Peyer's patch (tissue), 4 donors: ENCODE measurements around the gene KIF14. TPM values are rescaled to one million over a fixed set of nuclear protein-coding genes. Genes with fewer than 3 reads are reported as not detected.

Experiments used
- DNase-seq, 3 donors: peaks; one replicate each; pipeline ENCODE4 v3.0.0-alpha.2; 2017 to 2019
- H3K27ac ChIP-seq, 4 donors: fragments of 200-600 bp; sonication (generic); one replicate each; pipeline ENCODE4 v1.5.1; 2016 to 2019
- H3K27me3 ChIP-seq, 2 donors: fragments of 200-600 bp; sonication (generic); one replicate each; pipeline ENCODE4 v1.5.1; 2019
- H3K36me3 ChIP-seq, 3 donors: fragments of 200-600 bp; sonication (generic); one replicate each; pipeline ENCODE4 v1.5.1; 2016 to 2019
- H3K4me1 ChIP-seq, 4 donors: fragments of 200-600 bp; sonication (generic); one replicate each; pipeline ENCODE4 v1.5.1; 2016 to 2019
- H3K4me3 ChIP-seq, 4 donors: fragments of 200-600 bp; sonication (generic); 1 replicate in 3 of 4; 2 replicates in 1 of 4; pipeline ENCODE4 v1.5.1; 2016 to 2019; ENCODE audit warnings: mild to moderate bottlenecking in 1 of 4
- H3K9me3 ChIP-seq, 4 donors: fragments of 200-600 bp; sonication (generic); one replicate each; pipeline ENCODE4 v1.5.1; 2016 to 2019; ENCODE audit warnings: mild to moderate bottlenecking in 1 of 4
- POLR2A ChIP-seq, 2 donors: fragments of 450-650 bp; IDR thresholded peaks; one replicate each; pipeline ENCODE4 v1.5.1; 2017; ENCODE audit warnings: antibody characterized with exemption in 2 of 2, mild to moderate bottlenecking in 2 of 2, moderate library complexity in 2 of 2
- total RNA-seq, 4 donors: library from RNA; depleted of rRNA; stranded (reverse); fragments of >200 nt; gene quantifications; one replicate each; pipeline ENCODE4 v1.1.0, GENCODE V29; 2016
- TF ChIP-seq, protein P1 (sequence below), 6 experiments: fragments of 450-650 bp in 4 of 6; fragments of 200-600 bp in 2 of 6; sonication (generic) in 1 of 6; IDR thresholded peaks; one replicate each; pipeline ENCODE4 v1.5.1; 2017 to 2019; ENCODE audit warnings: antibody characterized with exemption in 6 of 6, mild to moderate bottlenecking in 3 of 6, moderate library complexity in 1 of 6

Gene KIF14, protein sequence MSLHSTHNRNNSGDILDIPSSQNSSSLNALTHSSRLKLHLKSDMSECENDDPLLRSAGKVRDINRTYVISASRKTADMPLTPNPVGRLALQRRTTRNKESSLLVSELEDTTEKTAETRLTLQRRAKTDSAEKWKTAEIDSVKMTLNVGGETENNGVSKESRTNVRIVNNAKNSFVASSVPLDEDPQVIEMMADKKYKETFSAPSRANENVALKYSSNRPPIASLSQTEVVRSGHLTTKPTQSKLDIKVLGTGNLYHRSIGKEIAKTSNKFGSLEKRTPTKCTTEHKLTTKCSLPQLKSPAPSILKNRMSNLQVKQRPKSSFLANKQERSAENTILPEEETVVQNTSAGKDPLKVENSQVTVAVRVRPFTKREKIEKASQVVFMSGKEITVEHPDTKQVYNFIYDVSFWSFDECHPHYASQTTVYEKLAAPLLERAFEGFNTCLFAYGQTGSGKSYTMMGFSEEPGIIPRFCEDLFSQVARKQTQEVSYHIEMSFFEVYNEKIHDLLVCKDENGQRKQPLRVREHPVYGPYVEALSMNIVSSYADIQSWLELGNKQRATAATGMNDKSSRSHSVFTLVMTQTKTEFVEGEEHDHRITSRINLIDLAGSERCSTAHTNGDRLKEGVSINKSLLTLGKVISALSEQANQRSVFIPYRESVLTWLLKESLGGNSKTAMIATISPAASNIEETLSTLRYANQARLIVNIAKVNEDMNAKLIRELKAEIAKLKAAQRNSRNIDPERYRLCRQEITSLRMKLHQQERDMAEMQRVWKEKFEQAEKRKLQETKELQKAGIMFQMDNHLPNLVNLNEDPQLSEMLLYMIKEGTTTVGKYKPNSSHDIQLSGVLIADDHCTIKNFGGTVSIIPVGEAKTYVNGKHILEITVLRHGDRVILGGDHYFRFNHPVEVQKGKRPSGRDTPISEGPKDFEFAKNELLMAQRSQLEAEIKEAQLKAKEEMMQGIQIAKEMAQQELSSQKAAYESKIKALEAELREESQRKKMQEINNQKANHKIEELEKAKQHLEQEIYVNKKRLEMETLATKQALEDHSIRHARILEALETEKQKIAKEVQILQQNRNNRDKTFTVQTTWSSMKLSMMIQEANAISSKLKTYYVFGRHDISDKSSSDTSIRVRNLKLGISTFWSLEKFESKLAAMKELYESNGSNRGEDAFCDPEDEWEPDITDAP (N-terminal part only)
- total RNA-seq, result 1 to 10 TPM in 3 of 4 donors, under 1 TPM in 1; 0.85 to 2.5 (median 1.1) TPM

DNA sequence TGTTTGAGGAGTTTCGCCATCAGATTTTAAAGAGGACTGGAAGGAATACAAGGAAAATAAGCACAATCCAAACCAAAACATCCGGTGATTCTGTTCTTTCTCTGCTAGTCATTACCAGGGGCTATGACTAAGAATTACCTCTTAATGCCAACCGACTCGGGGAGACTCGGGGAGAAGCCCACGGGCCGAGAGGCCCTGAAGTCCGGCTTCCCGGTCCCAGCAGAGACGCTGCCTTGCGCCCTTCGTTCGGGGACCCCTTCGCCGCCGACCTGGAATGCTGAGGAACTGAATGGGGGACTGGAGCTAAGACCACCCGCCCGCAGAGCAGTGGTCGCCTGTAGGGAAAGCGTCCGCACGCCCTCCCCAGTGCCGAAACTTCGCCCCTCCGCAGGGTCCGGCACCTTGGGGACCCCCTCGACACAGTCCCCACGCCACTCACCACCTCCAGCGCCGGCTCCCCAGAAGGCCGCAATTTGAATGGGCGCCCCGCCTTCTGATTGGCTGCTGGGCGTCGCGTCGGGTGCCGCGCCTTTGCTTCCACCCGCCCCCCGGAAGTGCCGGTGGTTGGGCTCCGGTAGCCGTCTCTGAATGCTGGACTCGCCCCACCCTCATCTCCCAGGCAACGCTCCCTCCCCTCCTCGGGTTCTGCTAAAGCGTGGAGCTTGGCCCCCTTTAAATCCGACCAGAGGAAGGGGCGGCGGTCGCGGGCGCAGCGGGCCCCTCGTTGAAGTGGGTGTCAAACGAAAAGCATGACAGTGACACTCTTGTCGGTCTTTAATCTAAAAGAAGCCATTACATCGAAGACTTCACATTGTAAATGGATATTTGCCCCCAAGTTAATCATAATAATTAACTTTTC is at the start of gene KIF14:
Gene KIF14, minus strand, starts transcription at position 479 of the 859 bp plus-strand sequence. CDS start 2,028 bp downstream, outside the sequence.
- Histone ChIP-seq H3K4me1 (peaks cover 0 to 15% (median 5%) of the 10 kb centered on the region in 4 donors), H3K36me3 (no peaks in the 10 kb centered on the region), H3K4me3 (peak within 1 kb of the TSS; percentile 44 to 62 (median 56)), H3K9me3 (no peaks in the 10 kb centered on the region), H3K27me3 (no peaks in the 10 kb centered on the region), H3K27ac (peak within 1 kb of the TSS; percentile 10 to 59 (median 40))
- TF ChIP-seq, protein P1, sequence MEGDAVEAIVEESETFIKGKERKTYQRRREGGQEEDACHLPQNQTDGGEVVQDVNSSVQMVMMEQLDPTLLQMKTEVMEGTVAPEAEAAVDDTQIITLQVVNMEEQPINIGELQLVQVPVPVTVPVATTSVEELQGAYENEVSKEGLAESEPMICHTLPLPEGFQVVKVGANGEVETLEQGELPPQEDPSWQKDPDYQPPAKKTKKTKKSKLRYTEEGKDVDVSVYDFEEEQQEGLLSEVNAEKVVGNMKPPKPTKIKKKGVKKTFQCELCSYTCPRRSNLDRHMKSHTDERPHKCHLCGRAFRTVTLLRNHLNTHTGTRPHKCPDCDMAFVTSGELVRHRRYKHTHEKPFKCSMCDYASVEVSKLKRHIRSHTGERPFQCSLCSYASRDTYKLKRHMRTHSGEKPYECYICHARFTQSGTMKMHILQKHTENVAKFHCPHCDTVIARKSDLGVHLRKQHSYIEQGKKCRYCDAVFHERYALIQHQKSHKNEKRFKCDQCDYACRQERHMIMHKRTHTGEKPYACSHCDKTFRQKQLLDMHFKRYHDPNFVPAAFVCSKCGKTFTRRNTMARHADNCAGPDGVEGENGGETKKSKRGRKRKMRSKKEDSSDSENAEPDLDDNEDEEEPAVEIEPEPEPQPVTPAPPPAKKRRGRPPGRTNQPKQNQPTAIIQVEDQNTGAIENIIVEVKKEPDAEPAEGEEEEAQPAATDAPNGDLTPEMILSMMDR (IDR thresholded peaks at IDR 0.05), result no peak
- no peak for TF ChIP-seq POLR2A (IDR thresholded peaks at IDR 0.05)
- peak; percentile 92 to 97 (median 95) for DNase-seq

DNA sequence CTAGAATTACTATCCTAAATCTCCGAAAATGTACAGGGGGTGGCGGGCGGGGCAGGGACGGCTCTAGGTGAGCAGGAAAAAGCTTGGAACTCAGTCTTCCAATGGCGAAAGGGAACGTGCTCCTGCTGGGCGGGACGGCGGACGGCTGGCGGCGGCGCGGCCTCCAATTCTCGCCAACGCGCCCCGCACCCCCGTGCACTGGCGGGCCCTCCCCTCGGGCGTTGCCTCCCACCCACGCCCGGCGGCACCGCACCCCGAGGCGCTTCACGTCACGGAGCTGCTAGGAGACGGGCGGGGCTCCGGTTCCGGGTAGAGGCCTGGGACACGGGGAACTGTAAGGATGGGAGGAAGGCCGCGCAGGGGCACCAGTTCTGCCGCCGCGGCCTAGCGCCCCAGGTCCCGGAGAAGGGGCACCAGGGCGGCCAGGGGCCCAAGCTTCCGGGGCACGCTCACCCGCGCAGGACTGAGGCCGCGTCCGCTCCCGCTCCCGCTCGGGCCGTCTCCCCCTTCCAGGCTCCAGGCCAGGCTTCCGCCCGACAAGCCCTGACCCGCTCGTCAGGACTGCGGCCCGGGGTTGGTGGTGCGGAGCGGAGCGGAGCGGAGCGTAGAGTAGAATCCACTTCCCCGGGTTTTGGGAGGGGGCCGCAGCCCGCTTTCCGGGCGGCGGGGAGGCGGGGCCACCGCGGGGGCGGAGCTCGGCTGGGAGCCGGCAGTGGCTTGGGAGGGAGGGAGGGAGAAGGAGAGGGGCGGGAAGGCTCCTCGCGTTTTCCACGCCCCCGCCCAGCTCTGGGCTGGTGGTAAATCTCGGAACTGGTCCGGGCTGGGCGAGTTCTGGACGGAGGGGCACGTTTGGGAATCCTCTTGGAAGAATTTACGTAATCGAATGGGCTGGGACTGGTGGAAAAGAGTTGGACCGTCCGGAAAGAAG is 49.0 kb upstream of the KIF14 start, which contains the start of gene DDX59:
Gene DDX59, minus strand, starts transcription at position 594 of the 928 bp plus-strand sequence. CDS start 3,167 bp downstream, outside the sequence.
- Histone ChIP-seq H3K27me3 (no peaks in the 10 kb centered on the region), H3K36me3 (peaks cover 0 to 7% (median 0%) of the 10 kb centered on the region in 3 donors), H3K27ac (peak within 1 kb of the TSS; percentile 98 to 100 (median 98)), H3K4me3 (peak within 1 kb of the TSS; percentile 79 to 98 (median 87)), H3K9me3 (no peaks in the 10 kb centered on the region), H3K4me1 (peaks cover 0 to 16% (median 3%) of the 10 kb centered on the region in 4 donors)
- peak; percentile 91 to 96 for TF ChIP-seq POLR2A (IDR thresholded peaks at IDR 0.05)
- TF ChIP-seq, protein P1 (IDR thresholded peaks at IDR 0.05), result no peak
- DNase-seq, result peak; percentile 84 to 97 (median 96)

DNA sequence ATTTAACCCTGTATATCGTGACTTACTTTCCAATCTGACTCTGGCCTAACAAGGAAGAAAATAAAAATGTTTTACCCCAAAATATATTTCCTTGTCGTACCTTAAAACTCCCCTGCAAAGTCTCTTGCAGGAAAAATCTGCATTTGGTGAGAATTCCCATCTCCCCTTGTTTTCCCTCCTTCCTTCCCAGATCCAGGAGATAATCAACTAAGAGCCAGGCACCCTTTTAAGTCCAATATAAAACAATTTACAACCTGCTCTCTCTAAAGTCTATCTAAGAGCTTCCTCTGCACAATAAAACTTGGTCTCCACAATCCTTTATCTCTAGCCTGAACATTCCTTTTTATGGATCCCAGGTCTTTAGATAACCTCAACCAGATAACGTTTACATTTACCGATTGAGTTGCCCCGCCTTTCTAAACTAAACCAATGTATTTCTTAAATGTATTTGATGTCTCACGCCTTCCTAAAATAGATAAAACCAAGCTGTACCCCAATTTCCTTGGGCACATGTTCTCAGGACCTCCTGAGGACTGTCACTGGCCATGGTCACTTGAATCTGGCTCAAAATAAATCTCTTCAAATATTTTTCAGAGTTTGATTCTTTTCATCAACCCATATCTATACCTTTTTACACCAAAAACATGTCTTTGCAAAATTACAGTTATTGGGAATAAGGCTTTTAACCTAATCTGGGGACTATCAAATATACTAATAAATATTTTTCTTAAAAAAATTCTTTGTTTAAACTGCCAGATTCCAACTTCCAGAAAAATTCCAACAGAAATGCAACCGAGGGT is 48.2 kb upstream of the KIF14 start:
- peak overlapping the region; percentile 79 to 98 (median 87) for H3K4me3 ChIP-seq
- H3K4me1 ChIP-seq, result peaks cover 0 to 16% (median 3%) of the 10 kb centered on the region in 4 donors
- H3K27ac ChIP-seq, result peak overlapping the region; percentile 98 to 100 (median 98)
- TF ChIP-seq POLR2A (IDR thresholded peaks at IDR 0.05), result no peak
- TF ChIP-seq, protein P1 (IDR thresholded peaks at IDR 0.05), result no peak
- no peak for DNase-seq
- H3K27me3 ChIP-seq, result no peaks in the 10 kb centered on the region
- H3K36me3 ChIP-seq, result peaks cover 0 to 16% (median 0%) of the 10 kb centered on the region in 3 donors
- no peaks in the 10 kb centered on the region for H3K9me3 ChIP-seq

DNA sequence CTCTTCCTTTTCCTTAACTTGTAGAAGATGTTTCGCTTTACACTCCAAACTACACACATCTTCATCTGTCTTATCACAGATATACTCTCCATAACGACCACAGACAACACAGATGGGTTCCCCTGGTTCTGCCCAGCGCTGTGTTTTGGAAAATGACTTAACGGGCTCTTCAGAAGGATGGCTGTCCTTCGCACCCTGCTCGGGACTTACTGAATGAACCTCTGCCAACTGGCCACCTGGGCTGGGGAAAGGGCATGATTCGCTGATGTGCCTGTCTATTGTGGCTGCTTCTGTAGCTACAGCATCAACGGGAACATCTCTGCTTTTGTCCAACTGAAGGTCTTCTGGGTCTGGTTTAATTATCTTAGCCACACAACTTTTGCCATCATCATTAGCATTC is 45.8 kb upstream of the KIF14 start:
- peaks cover 0 to 15% (median 3%) of the 10 kb centered on the region in 4 donors for H3K4me1 ChIP-seq
- no peaks in the 10 kb centered on the region for H3K27me3 ChIP-seq
- H3K4me3 ChIP-seq, result no peak overlapping the region
- H3K27ac ChIP-seq, result no peak overlapping the region
- no peaks in the 10 kb centered on the region for H3K9me3 ChIP-seq
- peaks cover 0 to 39% (median 3%) of the 10 kb centered on the region in 3 donors for H3K36me3 ChIP-seq
- DNase-seq, result no peak
- TF ChIP-seq, protein P1 (IDR thresholded peaks at IDR 0.05), result no peak
- no peak for TF ChIP-seq POLR2A (IDR thresholded peaks at IDR 0.05)
